Measurements from ENCODE around the gene EGFL7. TPM values are rescaled to one million over a fixed set of nuclear protein-coding genes. Genes with fewer than 3 reads are reported as not detected.

Gene EGFL7
- polyA plus RNA-seq, 1 of the 3 experiments (the other 2 are of a cell fraction), result 43.0 TPM

DNA sequence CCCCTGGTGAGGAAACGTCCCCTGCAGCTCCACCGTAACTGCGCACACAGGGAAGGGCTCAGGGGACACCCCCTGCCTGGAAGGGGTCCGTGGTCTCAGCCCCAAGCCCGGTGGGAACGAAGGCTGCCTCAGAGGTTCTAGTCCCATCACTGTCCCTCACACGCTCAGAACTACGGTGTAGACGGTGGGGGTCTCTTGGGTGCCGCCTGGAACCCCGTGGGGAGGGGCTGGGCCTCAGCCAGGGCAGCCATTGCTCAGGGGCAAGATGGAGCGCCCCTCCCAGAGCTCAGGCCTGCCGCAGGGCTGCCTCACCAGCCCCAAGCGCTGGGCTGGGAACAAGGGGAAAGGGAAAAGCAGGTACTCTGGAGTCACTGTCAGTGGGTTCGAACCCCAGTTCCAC lies 21.6 kb downstream of the EGFL7 start (continued):
- TF ChIP-seq, protein P1, sequence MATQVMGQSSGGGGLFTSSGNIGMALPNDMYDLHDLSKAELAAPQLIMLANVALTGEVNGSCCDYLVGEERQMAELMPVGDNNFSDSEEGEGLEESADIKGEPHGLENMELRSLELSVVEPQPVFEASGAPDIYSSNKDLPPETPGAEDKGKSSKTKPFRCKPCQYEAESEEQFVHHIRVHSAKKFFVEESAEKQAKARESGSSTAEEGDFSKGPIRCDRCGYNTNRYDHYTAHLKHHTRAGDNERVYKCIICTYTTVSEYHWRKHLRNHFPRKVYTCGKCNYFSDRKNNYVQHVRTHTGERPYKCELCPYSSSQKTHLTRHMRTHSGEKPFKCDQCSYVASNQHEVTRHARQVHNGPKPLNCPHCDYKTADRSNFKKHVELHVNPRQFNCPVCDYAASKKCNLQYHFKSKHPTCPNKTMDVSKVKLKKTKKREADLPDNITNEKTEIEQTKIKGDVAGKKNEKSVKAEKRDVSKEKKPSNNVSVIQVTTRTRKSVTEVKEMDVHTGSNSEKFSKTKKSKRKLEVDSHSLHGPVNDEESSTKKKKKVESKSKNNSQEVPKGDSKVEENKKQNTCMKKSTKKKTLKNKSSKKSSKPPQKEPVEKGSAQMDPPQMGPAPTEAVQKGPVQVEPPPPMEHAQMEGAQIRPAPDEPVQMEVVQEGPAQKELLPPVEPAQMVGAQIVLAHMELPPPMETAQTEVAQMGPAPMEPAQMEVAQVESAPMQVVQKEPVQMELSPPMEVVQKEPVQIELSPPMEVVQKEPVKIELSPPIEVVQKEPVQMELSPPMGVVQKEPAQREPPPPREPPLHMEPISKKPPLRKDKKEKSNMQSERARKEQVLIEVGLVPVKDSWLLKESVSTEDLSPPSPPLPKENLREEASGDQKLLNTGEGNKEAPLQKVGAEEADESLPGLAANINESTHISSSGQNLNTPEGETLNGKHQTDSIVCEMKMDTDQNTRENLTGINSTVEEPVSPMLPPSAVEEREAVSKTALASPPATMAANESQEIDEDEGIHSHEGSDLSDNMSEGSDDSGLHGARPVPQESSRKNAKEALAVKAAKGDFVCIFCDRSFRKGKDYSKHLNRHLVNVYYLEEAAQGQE (IDR thresholded peaks at IDR 0.05; ENCODE audit: low read depth, low read length), result no peak
- TF ChIP-seq MXI1 (IDR thresholded peaks at IDR 0.05; ENCODE audit: low read depth, low read length) (no peak), FOSL2 (IDR thresholded peaks at IDR 0.05; ENCODE audit: borderline replicate concordance, low read depth) (no peak), FOXM1 (IDR thresholded peaks at IDR 0.05; ENCODE audit: low read depth) (no peak)

DNA sequence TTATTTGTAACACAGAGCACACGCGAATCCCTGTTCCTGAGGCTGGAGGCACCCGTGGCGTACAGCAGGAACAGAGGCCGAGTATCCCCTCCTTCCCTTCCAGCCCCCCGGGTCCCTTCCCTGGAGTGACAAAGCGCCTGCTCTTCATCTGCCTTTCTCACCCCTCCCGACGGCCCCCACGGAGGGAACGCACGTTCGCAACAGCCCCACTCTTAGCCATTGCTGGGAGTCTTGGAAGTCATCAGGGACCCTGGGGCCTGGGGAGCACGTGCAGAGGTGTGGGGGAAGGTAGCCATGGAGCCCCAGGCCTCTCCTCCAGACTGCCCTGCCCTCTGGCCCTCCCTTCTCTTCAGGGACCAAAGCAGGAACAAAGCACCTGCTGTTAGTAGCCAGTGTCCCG lies 22.1 kb downstream of the EGFL7 start:
- 0 out of 2 replicates have a peak overlapping the region, but pooled peaks have one; percentile 100 for H3K4me2 ChIP-seq
- no peaks in the 10 kb centered on the region for H3K9me3 ChIP-seq
- ChIA-PET CTCF (interaction anchor here (0.6 to 8.5 kb wide), 3 partner anchors 12 to 244 kb away, joined by 3 to 90 read pairs (median 10); no protein-coding TSS in a partner anchor), POLR2A (no interaction called here)
- no peak overlapping the region for H2AFZ ChIP-seq (ENCODE audit: low read depth)
- H3K36me3 ChIP-seq (replicated peaks in 1 of 2; ENCODE audit: control insufficient read depth in 1 of 2, insufficient read depth in 2 of 2, low read length in 1 of 2), result no peaks in the 10 kb centered on the region
- no peaks in the 10 kb centered on the region for H3F3A ChIP-seq (replicated peaks; ENCODE audit: insufficient read depth)
- no peak overlapping the region for H3K4me3 ChIP-seq (ENCODE audit: low read depth in 2 of 2, low read length in 1 of 2)
- no peaks in the 10 kb centered on the region for H3K9me2 ChIP-seq
- TF ChIP-seq MEF2A (IDR thresholded peaks at IDR 0.05; ENCODE audit: borderline replicate concordance, low read depth) (no peak), RAD21 (IDR thresholded peaks at IDR 0.05; ENCODE audit: low read length) (no peak), MXI1 (IDR thresholded peaks at IDR 0.05; ENCODE audit: low read depth, low read length) (no peak), FOSL2 (IDR thresholded peaks at IDR 0.05; ENCODE audit: borderline replicate concordance, low read depth) (no peak), GATA2 (CRISPR knock-in tag; IDR thresholded peaks at IDR 0.05) (no peak), EP300 (IDR thresholded peaks at IDR 0.05; ENCODE audit: borderline replicate concordance in 1 of 2, low read depth in 1 of 2, low read length in 1 of 2) (no peak)
- TF ChIP-seq, protein P2, sequence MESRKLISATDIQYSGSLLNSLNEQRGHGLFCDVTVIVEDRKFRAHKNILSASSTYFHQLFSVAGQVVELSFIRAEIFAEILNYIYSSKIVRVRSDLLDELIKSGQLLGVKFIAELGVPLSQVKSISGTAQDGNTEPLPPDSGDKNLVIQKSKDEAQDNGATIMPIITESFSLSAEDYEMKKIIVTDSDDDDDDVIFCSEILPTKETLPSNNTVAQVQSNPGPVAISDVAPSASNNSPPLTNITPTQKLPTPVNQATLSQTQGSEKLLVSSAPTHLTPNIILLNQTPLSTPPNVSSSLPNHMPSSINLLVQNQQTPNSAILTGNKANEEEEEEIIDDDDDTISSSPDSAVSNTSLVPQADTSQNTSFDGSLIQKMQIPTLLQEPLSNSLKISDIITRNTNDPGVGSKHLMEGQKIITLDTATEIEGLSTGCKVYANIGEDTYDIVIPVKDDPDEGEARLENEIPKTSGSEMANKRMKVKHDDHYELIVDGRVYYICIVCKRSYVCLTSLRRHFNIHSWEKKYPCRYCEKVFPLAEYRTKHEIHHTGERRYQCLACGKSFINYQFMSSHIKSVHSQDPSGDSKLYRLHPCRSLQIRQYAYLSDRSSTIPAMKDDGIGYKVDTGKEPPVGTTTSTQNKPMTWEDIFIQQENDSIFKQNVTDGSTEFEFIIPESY (IDR thresholded peaks at IDR 0.05; ENCODE audit: borderline replicate concordance, low read depth), result no peak
- DNase-seq, result no peak
- peaks cover 22% of the 10 kb centered on the region for H3K79me2 ChIP-seq (ENCODE audit: insufficient read depth)
- WGBS (ENCODE audit: low lambda C conversion rate), result 93% methylated on average over 14 of the region's 15 CpGs
- H3K4me1 ChIP-seq (ENCODE audit: control insufficient read depth in 1 of 2, insufficient read depth in 2 of 2, low read depth in 1 of 2, low read length in 1 of 2), result peaks cover 4 to 22% of the 10 kb centered on the region in 2 experiments; a peak in 2 of 4 replicates
- H3K27ac ChIP-seq (ENCODE audit: low read depth in 2 of 2, low read length in 1 of 2), result no peak overlapping the region
- H3K9ac ChIP-seq, result no peak overlapping the region
- H4K20me1 ChIP-seq (ENCODE audit: insufficient read depth), result peaks cover 10% of the 10 kb centered on the region; the same call in 1 of the 2 replicates
- H3K27me3 ChIP-seq (ENCODE audit: insufficient read depth), result no peaks in the 10 kb centered on the region

Measured in SK-N-SH (cell line).